RKO (cell line): ENCODE results near the gene PPFIBP1.
A peak's percentile ranks its signal among the peaks of the same experiment; 100 is the strongest.
"Not testable (repeated sequence)": the region's sequence is repeated elsewhere in the genome, so short reads cannot be mapped to it uniquely, and the experiment has no call there.

Experiments
- DNase-seq: peaks from one replicate; pipeline ENCODE4 v3.0.0-alpha.2; 2016; ENCODE audit warnings: low spot score

Gene PPFIBP1

GRCh38 chr12:27710592-27711316 is 186.7 kb downstream of the PPFIBP1 start, which contains the start of gene MRPS35:
MRPS35 (plus strand) TSS chr12:27710832; CDS start chr12:27710844, 12 bp downstream.
- DNase-seq: peak; percentile 92

DNA sequence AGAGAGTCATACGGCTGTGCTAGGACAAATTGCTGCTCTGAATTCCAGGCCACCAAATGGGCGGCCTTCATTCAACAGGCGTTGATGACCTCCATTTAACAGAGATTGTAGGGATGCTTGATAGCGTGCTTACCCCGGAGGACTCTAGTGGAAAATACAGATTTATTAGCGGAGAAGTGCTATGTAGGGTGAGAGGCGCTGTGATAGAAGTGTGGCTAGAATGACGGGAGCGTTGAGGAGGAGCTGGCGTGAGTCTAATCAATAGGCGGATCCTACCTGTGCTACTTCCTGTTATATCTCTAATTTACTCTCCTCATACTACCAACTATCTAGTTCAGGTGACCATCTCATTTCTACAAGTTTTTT is 187.3 kb downstream of the PPFIBP1 start:
- peak; percentile 64 for DNase-seq

DNA sequence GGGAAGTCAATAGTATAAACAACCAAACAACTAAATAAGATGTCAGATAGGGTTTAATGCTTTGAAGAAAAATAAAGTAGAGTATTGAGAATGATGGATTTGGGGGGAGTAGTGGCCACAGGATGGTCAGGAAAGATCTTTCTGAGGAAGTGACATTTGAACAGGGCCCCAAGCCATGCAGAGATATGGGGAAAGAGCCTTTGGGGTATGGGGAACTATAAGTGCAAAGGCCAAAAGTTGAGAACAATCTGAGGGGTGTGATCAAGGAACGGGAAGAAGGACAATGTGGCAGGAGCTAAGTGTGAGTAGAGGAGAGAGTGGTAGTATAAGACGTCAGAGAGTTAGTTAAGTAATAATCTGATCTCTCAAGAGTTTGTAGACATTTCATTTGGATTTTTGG is 188.0 kb downstream of the PPFIBP1 start:
- DNase-seq: no peak

- DNase-seq: no peak
Measured at GRCh38 chr12:27723212-27723611, 199.2 kb downstream of the PPFIBP1 start.

DNA sequence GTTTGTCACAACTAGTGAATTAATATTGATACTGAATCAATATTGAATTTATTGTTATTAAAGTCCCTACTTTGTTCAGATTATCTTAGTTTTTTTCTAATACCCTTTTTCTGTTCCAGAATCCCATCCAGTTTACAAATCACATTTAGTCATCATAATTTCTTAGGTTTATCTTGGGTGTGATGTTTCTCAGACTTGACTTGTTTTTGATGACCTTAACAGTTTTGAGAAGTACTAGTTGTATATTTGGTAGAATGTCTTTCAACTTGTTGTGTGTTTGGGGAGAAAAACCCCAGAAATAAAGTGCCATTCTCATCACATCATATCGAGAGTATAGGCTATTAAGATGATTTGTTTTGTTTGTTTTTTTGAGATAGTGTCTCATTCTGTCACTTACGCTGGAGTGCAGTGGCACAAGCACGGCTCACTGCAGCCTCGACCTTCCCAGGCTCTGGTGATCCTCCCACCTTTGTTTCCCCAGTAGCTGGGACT is 206.1 kb downstream of the PPFIBP1 start:
- DNase-seq: no peak

GRCh38 chr12:27732281-27732680 is 208.3 kb downstream of the PPFIBP1 start:
- DNase-seq: peak; percentile 49

GRCh38 chr12:27733052-27733656 is 209.1 kb downstream of the PPFIBP1 start:
- peak; percentile 75 for DNase-seq

GRCh38 chr12:27733791-27734190 is 209.8 kb downstream of the PPFIBP1 start:
- no peak for DNase-seq

DNA sequence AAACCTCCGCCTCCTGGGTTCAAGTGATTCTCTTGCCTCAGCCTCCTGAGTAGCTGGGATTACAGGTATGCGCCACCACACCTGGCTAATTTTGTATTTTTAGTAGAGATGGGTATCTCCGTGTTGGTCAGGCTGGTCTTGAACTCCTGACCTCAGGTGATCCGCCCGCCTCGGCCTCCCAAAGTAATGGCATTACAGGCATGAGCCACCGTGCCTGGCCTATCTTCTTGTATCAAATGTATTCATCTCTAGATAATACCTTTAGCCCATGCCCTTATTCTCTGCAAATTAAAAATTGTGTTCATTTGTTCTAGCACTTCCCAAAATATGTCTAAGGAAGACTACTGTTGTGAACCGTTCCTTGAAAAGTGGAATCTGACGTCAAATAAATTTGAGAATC is 210.3 kb downstream of the PPFIBP1 start:
- not testable (repeated sequence) for DNase-seq

- no peak for DNase-seq
Measured at GRCh38 chr12:27743601-27744000, 219.6 kb downstream of the PPFIBP1 start.
